OCI-LY3 (cell line): Measurements from ENCODE around the gene ARL6IP1.

ENCODE experiments used
- H2AFZ ChIP-seq: fragments of 200-600, 300-600 bp; shearing (Covaris generic); 2 replicates; pipeline ENCODE4 v1.6.0; 2014; ENCODE audit warnings: antibody characterized with exemption, low read depth, low read length
- H3K27ac ChIP-seq: fragments of 200-600, 300-600 bp; sonication (generic); 2 replicates; pipeline ENCODE4 v1.5.1; 2014; ENCODE audit warnings: mild to moderate bottlenecking, low read length, moderate library complexity, mixed read lengths
- H3K27me3 ChIP-seq: fragments of 200-600, 300-600 bp; sonication (generic); 2 replicates; pipeline ENCODE4 v1.6.1; 2014; ENCODE audit warnings: low read depth, low read length, mixed read lengths
- H3K36me3 ChIP-seq: fragments of 200-600, 300-600 bp; sonication (generic); replicated peaks from 2 replicates; pipeline ENCODE3; 2014; ENCODE audit warnings: low read depth, low read length, mixed read lengths
- H3K4me1 ChIP-seq: fragments of 300-600, 200-600 bp; sonication (generic); 2 replicates; pipeline ENCODE4 v1.6.1; 2014; ENCODE audit warnings: low read length, mixed read lengths
- H3K4me2 ChIP-seq: fragments of 200-600, 300-600 bp; sonication (generic); 2 replicates; pipeline ENCODE4 v1.6.1; 2014; ENCODE audit warnings: low read length, mixed read lengths
- H3K4me3 ChIP-seq: fragments of 300-600, 200-600 bp; sonication (generic); 2 replicates; pipeline ENCODE4 v1.5.1; 2014; ENCODE audit warnings: antibody characterized with exemption, mild to moderate bottlenecking, low read length, moderate library complexity
- H3K79me2 ChIP-seq: fragments of 300-600, 200-600 bp; shearing (Covaris generic); 2 replicates; pipeline ENCODE4 v1.6.1; 2014; ENCODE audit warnings: mild to moderate bottlenecking, low read length, mixed read lengths
- H3K9ac ChIP-seq: fragments of 300-600, 200-600 bp; shearing (Covaris generic); 2 replicates; pipeline ENCODE4 v1.6.0; 2014; ENCODE audit warnings: mild to moderate bottlenecking, low read length, moderate library complexity
- H3K9me3 ChIP-seq: fragments of 200-600, 300-600 bp; shearing (Covaris generic); 2 replicates; pipeline ENCODE4 v1.6.1; 2014; ENCODE audit warnings: low read length, mixed read lengths; ENCODE audit not compliant: insufficient read depth
- H4K20me1 ChIP-seq: fragments of 200-600, 300-600 bp; sonication (generic); 2 replicates; pipeline ENCODE4 v1.6.1; 2016; ENCODE audit warnings: low read length, mixed read lengths; ENCODE audit not compliant: insufficient read depth
- EZH2phosphoT487 ChIP-seq: fragments of 200-600 bp; shearing (Covaris generic); IDR thresholded peaks from 2 replicates; pipeline ENCODE4 v1.6.1; 2018; ENCODE audit warnings: antibody characterized with exemption, mixed run types, low read depth
- TF ChIP-seq, protein P1 (sequence below): fragments of 200-600, 300-600 bp; sonication (generic); IDR thresholded peaks from 2 replicates; pipeline ENCODE4 v1.5.1; 2014; ENCODE audit warnings: antibody characterized with exemption, low read length, low read depth

Gene ARL6IP1

DNA sequence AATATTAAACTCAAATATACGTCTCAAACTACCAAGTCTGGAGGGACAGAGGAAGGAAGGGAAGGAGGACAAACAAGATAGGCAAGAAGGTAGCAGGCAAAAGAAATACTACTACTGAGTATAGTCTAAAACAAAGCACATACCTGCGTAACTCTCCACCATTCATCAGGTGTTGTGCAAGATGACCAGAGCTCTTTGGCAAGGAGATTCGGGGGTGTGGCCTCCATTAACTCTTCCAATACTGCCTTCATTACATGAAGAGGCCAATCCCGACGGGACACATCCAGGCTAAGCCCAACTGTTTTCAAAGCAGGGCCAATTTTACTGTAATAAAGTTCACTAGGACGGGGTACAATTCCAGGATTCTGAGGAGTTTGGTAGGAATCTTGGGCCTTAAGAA, 38.2 kb upstream of the ARL6IP1 start:
- Histone ChIP-seq H3K9ac (no peak overlapping the region), H3K36me3 (peaks cover 73% of the 10 kb centered on the region), H3K79me2 (peaks cover 11% of the 10 kb centered on the region; the same call in 1 of the 2 replicates), H3K4me2 (no peak overlapping the region), H3K9me3 (no peaks in the 10 kb centered on the region), H3K27ac (no peak overlapping the region), H4K20me1 (no peaks in the 10 kb centered on the region; the same call in 1 of the 2 replicates), H3K4me3 (no peak overlapping the region), H3K4me1 (no peaks in the 10 kb centered on the region), H2AFZ (no peak overlapping the region), H3K27me3 (no peaks in the 10 kb centered on the region)
- TF ChIP-seq EZH2phosphoT487: no peak
- TF ChIP-seq, protein P1, sequence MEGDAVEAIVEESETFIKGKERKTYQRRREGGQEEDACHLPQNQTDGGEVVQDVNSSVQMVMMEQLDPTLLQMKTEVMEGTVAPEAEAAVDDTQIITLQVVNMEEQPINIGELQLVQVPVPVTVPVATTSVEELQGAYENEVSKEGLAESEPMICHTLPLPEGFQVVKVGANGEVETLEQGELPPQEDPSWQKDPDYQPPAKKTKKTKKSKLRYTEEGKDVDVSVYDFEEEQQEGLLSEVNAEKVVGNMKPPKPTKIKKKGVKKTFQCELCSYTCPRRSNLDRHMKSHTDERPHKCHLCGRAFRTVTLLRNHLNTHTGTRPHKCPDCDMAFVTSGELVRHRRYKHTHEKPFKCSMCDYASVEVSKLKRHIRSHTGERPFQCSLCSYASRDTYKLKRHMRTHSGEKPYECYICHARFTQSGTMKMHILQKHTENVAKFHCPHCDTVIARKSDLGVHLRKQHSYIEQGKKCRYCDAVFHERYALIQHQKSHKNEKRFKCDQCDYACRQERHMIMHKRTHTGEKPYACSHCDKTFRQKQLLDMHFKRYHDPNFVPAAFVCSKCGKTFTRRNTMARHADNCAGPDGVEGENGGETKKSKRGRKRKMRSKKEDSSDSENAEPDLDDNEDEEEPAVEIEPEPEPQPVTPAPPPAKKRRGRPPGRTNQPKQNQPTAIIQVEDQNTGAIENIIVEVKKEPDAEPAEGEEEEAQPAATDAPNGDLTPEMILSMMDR: no peak

DNA sequence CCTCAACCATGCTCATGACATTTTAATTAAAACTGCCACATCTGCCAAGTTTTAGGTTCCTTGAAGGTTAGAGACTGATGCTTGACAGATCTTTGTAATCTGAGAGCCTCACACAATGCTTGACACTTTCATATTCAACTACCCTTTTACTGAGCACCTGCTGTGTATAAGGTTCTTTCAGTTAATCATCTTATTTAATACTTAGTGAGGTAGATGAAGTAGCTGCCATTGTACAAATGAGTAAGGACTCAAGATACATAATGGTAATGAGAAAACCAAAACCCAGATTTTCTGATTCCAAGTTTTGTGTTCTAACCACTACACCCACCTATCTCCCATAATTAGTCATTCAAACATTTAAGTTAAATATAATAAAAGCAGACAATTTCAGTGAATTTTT, 35.4 kb upstream of the ARL6IP1 start:
- Histone ChIP-seq H3K36me3 (peaks cover 78% of the 10 kb centered on the region), H3K27me3 (no peaks in the 10 kb centered on the region), H4K20me1 (no peaks in the 10 kb centered on the region), H3K4me3 (no peak overlapping the region), H2AFZ (no peak overlapping the region), H3K79me2 (0 out of 2 replicates have a peak, but pooled peaks cover under 1% of the 10 kb centered on the region), H3K27ac (no peak overlapping the region), H3K9ac (no peak overlapping the region), H3K4me1 (no peaks in the 10 kb centered on the region), H3K9me3 (no peaks in the 10 kb centered on the region), H3K4me2 (no peak overlapping the region)
- TF ChIP-seq EZH2phosphoT487: no peak
- TF ChIP-seq, protein P1: no peak

DNA sequence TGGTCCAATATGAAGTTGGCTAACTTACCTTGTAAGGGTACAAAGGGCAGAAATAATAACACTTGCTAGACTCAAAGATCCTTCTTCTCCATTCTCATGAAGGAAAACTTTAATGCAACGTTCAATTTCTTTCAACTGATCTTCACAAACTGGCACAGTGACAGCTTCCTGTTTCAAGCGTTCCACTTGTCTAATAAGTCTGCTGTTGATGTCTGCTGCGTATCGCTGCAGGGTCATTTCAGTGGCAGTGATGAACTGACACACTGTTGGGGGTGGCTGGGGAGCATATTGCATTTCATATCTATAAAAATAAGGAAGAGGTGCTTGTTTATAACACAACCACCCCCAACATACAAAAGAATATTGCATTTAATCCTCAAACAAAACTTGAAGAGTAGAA, 33.5 kb upstream of the ARL6IP1 start:
- Histone ChIP-seq H3K9ac (no peak overlapping the region), H4K20me1 (no peaks in the 10 kb centered on the region), H3K79me2 (no peaks in the 10 kb centered on the region), H2AFZ (no peak overlapping the region), H3K9me3 (no peaks in the 10 kb centered on the region), H3K4me1 (no peaks in the 10 kb centered on the region), H3K4me2 (no peak overlapping the region), H3K27me3 (no peaks in the 10 kb centered on the region), H3K36me3 (peaks cover 81% of the 10 kb centered on the region), H3K27ac (no peak overlapping the region), H3K4me3 (no peak overlapping the region)
- TF ChIP-seq, protein P1: no peak
- no peak for TF ChIP-seq EZH2phosphoT487

DNA sequence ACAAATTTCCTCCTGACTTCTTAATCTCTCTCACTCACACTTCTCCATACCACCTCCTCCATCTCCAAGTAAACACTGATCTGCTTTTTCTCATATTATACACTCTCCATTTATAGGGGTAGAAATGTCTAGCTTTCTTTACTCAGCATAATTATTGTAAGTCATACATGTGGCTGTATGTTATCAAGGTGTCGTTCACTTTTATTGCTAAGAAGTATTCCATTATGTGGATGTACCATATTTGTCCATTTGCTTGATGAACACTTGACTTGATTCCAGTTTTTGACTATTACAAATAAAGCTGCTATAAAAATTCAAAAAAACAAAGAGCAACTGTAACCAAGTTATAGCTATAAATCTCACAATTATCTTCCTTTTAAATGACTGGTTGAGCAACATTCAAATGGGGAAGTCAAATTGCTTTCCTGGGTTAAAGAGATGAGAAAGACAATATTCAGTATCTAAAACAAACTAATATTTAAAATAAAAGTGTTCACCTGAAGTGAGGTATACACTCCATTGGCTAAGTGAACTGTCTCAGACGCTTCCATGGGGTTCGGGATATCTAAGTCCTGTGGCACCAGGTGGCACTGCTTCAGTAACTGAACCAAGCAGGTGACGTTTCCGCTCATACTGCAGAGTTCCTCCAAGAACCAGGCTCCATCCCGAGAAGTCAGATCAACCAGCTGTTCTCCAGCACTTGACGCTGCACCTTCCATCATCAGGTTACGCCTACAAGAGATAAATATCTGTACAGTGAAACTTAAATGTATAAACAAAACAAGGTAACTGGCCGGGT, 32.6 kb upstream of the ARL6IP1 start:
- H3K4me2 ChIP-seq: no peak overlapping the region
- no peaks in the 10 kb centered on the region for H4K20me1 ChIP-seq
- TF ChIP-seq, protein P1: no peak
- H3K27ac ChIP-seq: no peak overlapping the region
- H3K4me1 ChIP-seq: no peaks in the 10 kb centered on the region
- H2AFZ ChIP-seq: no peak overlapping the region
- no peak overlapping the region for H3K9ac ChIP-seq
- H3K9me3 ChIP-seq: no peaks in the 10 kb centered on the region
- peaks cover 85% of the 10 kb centered on the region for H3K36me3 ChIP-seq
- no peak overlapping the region for H3K4me3 ChIP-seq
- H3K79me2 ChIP-seq: no peaks in the 10 kb centered on the region
- H3K27me3 ChIP-seq: no peaks in the 10 kb centered on the region
